ENCODE data around the gene PSENEN. TPM values are rescaled to one million over a fixed set of nuclear protein-coding genes. Genes with fewer than 3 reads are reported as not detected.

PSENEN gene
- total and polyA plus RNA-seq, 2 experiments from 2014 or later: 43.7 to 173 TPM

- TF ChIP-seq, protein P1, sequence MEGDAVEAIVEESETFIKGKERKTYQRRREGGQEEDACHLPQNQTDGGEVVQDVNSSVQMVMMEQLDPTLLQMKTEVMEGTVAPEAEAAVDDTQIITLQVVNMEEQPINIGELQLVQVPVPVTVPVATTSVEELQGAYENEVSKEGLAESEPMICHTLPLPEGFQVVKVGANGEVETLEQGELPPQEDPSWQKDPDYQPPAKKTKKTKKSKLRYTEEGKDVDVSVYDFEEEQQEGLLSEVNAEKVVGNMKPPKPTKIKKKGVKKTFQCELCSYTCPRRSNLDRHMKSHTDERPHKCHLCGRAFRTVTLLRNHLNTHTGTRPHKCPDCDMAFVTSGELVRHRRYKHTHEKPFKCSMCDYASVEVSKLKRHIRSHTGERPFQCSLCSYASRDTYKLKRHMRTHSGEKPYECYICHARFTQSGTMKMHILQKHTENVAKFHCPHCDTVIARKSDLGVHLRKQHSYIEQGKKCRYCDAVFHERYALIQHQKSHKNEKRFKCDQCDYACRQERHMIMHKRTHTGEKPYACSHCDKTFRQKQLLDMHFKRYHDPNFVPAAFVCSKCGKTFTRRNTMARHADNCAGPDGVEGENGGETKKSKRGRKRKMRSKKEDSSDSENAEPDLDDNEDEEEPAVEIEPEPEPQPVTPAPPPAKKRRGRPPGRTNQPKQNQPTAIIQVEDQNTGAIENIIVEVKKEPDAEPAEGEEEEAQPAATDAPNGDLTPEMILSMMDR (IDR thresholded peaks at IDR 0.05; ENCODE audit: low read depth, low read length): no peak
Measured at GRCh38 chr19:35782589-35782988, 37.1 kb downstream of the PSENEN start.

DNA sequence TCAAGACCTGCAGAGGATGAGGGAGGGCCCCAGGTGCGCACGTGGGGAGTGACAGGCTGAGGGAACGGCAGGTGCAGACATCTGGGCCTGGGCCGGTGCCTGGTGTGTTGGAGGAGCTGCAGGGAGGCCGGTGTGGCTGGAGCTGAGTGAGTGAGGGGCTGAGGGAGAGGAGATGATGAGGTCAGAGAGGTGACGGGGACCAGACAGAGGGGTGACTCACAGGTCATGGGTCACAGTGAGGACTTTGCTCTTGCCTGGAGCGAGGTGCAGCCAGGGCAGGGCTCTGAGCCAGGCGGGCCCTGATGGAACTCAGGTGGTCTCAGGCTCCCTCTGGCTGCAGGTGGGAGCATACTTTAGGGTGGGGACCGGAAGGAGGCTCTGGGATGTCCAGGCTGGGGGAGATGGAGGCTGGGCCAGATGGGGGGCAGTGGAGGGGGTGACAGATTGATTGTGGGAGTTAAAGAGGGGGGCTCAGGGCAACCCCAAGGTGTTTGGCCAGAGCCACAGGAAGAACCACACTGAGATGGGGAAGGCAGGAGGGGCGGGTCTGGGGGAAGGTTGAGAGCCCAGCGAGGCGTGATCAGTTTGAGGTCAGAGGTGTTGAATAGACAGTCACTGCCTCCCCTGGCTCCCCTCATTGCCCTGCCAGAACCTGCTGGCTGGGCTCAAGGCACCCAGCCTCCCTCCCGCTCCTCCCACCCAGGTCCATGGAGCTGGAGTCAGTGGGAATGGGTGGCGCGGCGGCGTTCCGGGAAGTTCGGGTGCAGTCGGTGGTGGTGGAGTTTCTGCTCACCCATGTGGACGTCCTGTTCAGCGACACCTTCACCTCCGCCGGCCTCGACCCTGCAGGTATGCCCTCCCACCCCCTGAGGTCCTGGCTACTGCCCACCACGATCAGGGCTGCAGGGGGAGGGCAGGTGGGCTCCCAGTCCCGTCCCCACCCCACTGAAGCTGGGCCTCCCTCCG lies 38.3 kb downstream of the PSENEN start:
- H3K9me3 ChIP-seq (ENCODE audit: low read depth): no peaks in the 10 kb centered on the region
- TF ChIP-seq, protein P1 (IDR thresholded peaks at IDR 0.05; ENCODE audit: low read depth, low read length): no peak
- DNase-seq (ENCODE audit: low read depth in 1 of 2, low spot score in 1 of 2): no peak
- H3K27ac ChIP-seq: no peak overlapping the region
- H3K27me3 ChIP-seq: no peaks in the 10 kb centered on the region
- no peaks in the 10 kb centered on the region for H3K36me3 ChIP-seq
- H3K4me1 ChIP-seq (ENCODE audit: low read depth): no peaks in the 10 kb centered on the region
- H3K4me3 ChIP-seq: no peak overlapping the region

More at GRCh38 chr19:35782589-35782988, 37.1 kb downstream of the PSENEN start:
- Histone ChIP-seq H3K4me1 (ENCODE audit: low read depth) (no peaks in the 10 kb centered on the region), H3K9me3 (ENCODE audit: low read depth) (no peaks in the 10 kb centered on the region), H3K27me3 (no peaks in the 10 kb centered on the region), H3K27ac (no peak overlapping the region), H3K4me3 (no peak overlapping the region), H3K36me3 (no peaks in the 10 kb centered on the region)
- DNase-seq (ENCODE audit: low read depth in 1 of 2, low spot score in 1 of 2): no peak

DNA sequence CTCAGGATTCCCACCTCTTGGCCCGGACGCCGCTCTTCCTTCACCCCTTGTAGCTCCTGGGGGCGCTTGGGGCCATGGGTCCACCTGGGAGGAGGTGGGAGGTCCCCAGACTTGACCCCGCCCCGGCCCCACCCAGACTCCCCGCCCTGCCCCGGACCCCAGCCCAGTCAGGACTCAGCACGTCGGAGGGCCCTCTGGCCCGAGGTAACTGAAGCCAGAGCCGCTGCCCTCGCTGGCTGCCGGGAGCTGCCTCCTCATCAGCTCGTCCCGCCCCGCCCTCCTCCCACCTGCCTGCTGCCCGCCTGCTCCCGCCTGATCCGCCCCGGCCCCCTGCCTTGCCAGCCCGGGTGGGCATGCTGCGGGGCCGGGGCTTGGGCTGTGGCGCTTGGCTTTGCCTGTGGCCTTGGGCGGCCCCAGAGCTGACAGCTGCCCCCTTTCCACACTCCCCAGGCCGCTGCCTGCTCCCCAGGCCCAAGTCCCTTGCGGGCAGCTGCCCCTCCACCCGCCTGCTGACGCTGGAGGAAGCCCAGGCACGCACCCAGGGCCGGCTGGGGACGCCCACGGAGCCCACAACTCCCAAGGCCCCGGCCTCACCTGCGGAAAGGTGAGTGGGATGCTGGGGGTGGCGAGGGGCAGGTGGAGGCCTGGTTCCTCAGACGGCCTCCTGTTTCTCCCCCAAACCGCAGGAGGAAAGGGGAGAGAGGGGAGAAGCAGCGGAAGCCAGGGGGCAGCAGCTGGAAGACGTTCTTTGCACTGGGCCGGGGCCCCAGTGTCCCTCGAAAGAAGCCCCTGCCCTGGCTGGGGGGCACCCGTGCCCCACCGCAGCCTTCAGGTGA lies 39.3 kb downstream of the PSENEN start:
- Histone ChIP-seq H3K4me1 (ENCODE audit: low read depth) (no peaks in the 10 kb centered on the region), H3K9me3 (ENCODE audit: low read depth) (no peaks in the 10 kb centered on the region), H3K27ac (no peak overlapping the region), H3K27me3 (no peaks in the 10 kb centered on the region), H3K4me3 (no peak overlapping the region), H3K36me3 (no peaks in the 10 kb centered on the region)
- TF ChIP-seq, protein P1 (IDR thresholded peaks at IDR 0.05; ENCODE audit: low read depth, low read length): no peak
- peak in 1 of 2 donors; percentile 33 for DNase-seq (ENCODE audit: low read depth in 1 of 2, low spot score in 1 of 2)

GRCh38 chr19:35785339-35785627 lies 39.8 kb downstream of the PSENEN start:
- H3K36me3 ChIP-seq: no peaks in the 10 kb centered on the region
- H3K27ac ChIP-seq: no peak overlapping the region
- no peaks in the 10 kb centered on the region for H3K27me3 ChIP-seq
- no peak overlapping the region for H3K4me3 ChIP-seq
- no peak for DNase-seq (ENCODE audit: low read depth in 1 of 2, low spot score in 1 of 2)
- TF ChIP-seq, protein P1 (IDR thresholded peaks at IDR 0.05; ENCODE audit: low read depth, low read length): no peak
- H3K9me3 ChIP-seq (ENCODE audit: low read depth): no peaks in the 10 kb centered on the region
- H3K4me1 ChIP-seq (ENCODE audit: low read depth): no peaks in the 10 kb centered on the region

GRCh38 chr19:35786299-35787160 lies 41.1 kb downstream of the PSENEN start:
- no peak for DNase-seq (ENCODE audit: low read depth in 1 of 2, low spot score in 1 of 2)
- Histone ChIP-seq H3K4me1 (ENCODE audit: low read depth) (no peaks in the 10 kb centered on the region), H3K4me3 (no peak overlapping the region), H3K9me3 (ENCODE audit: low read depth) (no peaks in the 10 kb centered on the region), H3K27ac (no peak overlapping the region), H3K27me3 (no peaks in the 10 kb centered on the region), H3K36me3 (no peaks in the 10 kb centered on the region)
- TF ChIP-seq, protein P1 (IDR thresholded peaks at IDR 0.05; ENCODE audit: low read depth, low read length): no peak
